ENCODE results near the gene YWHAH. TPM values are rescaled to one million over a fixed set of nuclear protein-coding genes. Genes with fewer than 3 reads are reported as not detected.

Gene YWHAH
- total RNA-seq, 2 experiments from 2014 or later: 173 to 177 TPM

DNA sequence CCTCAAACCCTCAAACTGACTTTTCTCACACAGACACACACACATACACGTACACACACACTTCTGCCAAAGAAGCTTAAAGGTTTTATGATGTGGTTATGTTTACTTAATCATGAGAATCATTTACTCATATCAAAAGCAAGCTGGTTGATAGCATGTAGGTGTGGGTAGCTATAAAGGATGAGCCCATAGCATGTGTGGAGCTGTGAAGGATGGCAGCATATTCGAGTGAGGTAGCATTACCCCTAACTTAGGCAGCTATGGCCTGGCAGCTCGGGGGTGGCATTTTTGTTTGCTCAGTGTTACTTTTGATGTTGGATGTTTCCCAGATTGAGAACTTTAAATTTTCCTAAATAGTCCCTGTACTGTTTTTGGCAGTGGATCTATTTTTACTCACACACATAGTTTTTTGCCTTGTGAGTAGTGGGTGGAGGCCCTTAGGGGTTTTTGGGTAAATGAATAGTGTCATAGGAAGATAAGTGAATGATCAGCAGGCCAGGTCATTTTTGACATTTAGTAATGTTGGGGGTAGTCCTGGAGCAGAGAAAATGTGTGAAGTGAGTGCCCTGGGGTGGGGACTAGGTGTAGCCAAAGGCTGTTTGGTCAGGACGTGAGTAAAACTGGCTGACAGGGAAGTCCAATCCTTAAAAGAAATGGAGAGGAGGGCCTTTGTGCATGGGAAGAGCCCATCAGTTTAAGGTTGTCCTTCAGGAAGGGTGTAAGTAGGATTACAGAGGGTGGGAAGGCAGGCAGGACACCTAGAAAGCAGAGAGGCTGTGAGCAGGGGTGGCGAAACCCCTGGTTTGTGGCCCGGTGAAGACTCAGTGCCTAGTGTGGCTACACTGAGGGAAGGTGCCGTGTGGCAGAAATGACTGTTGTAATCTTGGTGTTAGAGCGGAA is 7.1 kb downstream of the YWHAH start:
- Mint-ChIP-seq H3K27ac (peak overlapping the region; percentile 63), H3K27me3 (no peaks in the 10 kb centered on the region), H3K4me1 (peaks cover 68% of the 10 kb centered on the region), H3K4me3 (no peak overlapping the region), H3K36me3 (peaks cover 56% of the 10 kb centered on the region), H3K9me3 (no peaks in the 10 kb centered on the region)
- no peak for DNase-seq

DNA sequence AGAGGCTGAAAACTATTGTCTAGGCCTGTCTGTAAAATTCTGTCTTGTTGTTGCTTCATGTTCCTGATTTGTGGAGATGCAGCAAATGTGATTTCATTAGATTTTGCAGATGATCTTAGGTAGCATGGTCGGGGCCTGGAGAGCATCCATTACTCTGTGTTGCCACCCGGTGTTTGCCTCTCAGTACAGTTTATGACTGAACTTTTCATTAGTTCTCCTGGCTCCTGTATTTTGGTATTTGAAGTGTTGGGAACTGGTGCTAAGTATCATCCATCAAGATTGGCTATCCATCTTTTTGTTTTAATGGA is 7.7 kb downstream of the YWHAH start:
- no peak overlapping the region for H3K4me3 Mint-ChIP-seq
- H3K9me3 Mint-ChIP-seq: no peaks in the 10 kb centered on the region
- no peak for DNase-seq
- H3K27me3 Mint-ChIP-seq: no peaks in the 10 kb centered on the region
- H3K36me3 Mint-ChIP-seq: peaks cover 61% of the 10 kb centered on the region
- peaks cover 70% of the 10 kb centered on the region for H3K4me1 Mint-ChIP-seq
- H3K27ac Mint-ChIP-seq: peak overlapping the region; percentile 63

DNA sequence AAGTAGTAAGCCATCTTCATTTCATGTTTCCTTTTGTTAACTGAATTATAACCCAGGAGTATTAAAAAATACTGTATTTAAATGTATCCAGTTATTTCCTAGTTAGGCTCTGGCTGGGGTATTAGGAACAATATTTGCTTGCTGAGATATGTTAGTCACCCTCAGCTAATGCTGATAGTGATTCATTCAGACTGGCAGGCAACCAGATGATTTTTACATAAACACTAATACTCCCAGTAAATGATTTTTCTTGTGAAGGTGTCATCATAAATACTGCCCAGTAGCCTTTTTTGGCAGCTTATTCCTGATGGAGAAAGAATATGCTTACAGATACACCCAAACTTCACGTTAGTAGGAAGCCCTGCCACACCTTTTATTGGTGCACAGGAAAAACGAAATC is 8.1 kb downstream of the YWHAH start:
- Mint-ChIP-seq H3K36me3 (peaks cover 62% of the 10 kb centered on the region), H3K4me3 (no peak overlapping the region), H3K27me3 (no peaks in the 10 kb centered on the region), H3K9me3 (no peaks in the 10 kb centered on the region), H3K27ac (no peak overlapping the region), H3K4me1 (peaks cover 66% of the 10 kb centered on the region)
- DNase-seq: no peak

DNA sequence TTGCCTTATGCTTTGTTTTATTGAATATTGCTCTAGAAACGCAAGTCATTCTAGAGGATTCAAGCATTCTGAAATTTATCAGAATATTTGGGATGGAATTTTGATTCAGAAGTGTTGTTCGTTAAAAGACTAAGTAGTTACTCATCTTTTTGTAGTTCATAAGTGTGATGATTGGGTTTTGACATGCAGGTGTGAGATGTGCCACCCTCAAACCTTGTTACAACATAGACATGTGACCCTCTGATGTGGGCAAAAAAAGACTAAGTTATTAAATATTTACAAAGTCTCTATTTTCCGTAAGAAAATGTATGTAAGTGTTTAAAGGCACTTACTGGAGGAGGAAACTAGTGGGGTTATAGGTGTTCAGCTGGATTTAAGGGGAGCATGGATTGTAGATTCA is 8.9 kb downstream of the YWHAH start:
- Mint-ChIP-seq H3K4me3 (no peak overlapping the region), H3K27ac (no peak overlapping the region), H3K36me3 (peaks cover 61% of the 10 kb centered on the region), H3K9me3 (no peaks in the 10 kb centered on the region), H3K27me3 (no peaks in the 10 kb centered on the region), H3K4me1 (peaks cover 62% of the 10 kb centered on the region)
- DNase-seq: no peak

DNA sequence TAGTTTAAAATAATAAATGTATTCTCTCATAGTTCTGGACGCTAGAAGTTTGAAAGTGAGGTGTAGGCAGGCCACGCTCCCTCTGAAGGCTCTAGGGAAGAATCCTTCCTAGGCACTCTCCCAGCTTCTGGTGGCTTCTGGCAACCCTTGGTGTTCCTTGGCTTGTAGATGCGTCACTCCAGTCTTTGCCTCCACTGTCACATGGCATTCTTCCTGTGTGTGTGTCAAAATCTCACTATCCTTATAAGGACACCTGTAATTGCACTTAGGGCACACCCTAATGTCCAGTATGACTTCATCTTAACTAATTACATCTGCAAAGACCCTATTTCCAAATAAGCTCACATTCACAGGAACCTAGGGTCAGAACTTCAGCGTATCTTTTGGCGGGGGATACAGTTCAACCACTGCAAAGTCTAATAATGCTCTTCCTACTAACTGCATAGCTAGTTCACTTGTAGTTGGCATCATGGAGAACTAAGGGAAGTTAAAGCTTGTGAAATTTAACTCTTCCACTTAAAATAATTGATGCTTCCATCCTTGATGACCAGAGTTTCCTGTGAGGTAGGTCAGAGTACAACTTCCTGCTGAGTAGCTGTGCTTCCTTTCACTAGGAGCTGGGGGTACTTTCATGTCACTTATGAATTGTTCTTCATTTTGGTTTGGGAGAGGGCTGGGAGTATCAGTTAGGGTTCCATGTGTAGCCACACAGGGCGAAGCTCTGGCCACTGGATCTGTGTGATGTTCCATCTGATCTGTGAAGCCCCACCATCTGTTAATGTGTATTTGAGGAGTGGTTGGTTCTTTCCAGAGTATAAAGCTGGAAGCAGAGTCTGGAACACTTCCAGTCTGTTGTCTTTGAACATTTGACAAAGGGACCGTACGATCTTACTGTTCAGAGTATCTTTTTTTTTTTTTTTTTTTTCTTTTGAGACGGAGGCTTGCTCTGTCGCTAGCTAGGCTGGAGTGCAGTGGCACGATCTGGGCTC is 10.5 kb downstream of the YWHAH start:
- peaks cover 65% of the 10 kb centered on the region for H3K36me3 Mint-ChIP-seq
- peaks cover 63% of the 10 kb centered on the region for H3K4me1 Mint-ChIP-seq
- H3K27me3 Mint-ChIP-seq: no peaks in the 10 kb centered on the region
- H3K4me3 Mint-ChIP-seq: no peak overlapping the region
- no peak for DNase-seq
- no peaks in the 10 kb centered on the region for H3K9me3 Mint-ChIP-seq
- peak overlapping the region; percentile 21 for H3K27ac Mint-ChIP-seq

DNA sequence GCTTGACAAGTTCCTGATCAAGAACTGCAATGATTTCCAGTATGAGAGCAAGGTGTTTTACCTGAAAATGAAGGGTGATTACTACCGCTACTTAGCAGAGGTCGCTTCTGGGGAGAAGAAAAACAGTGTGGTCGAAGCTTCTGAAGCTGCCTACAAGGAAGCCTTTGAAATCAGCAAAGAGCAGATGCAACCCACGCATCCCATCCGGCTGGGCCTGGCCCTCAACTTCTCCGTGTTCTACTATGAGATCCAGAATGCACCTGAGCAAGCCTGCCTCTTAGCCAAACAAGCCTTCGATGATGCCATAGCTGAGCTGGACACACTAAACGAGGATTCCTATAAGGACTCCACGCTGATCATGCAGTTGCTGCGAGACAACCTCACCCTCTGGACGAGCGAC is 12.0 kb downstream of the YWHAH start:
- H3K27ac Mint-ChIP-seq: peak overlapping the region; percentile 27
- H3K27me3 Mint-ChIP-seq: no peaks in the 10 kb centered on the region
- H3K4me1 Mint-ChIP-seq: peaks cover 51% of the 10 kb centered on the region
- no peak for DNase-seq
- H3K9me3 Mint-ChIP-seq: no peaks in the 10 kb centered on the region
- no peak overlapping the region for H3K4me3 Mint-ChIP-seq
- H3K36me3 Mint-ChIP-seq: peaks cover 59% of the 10 kb centered on the region

DNA sequence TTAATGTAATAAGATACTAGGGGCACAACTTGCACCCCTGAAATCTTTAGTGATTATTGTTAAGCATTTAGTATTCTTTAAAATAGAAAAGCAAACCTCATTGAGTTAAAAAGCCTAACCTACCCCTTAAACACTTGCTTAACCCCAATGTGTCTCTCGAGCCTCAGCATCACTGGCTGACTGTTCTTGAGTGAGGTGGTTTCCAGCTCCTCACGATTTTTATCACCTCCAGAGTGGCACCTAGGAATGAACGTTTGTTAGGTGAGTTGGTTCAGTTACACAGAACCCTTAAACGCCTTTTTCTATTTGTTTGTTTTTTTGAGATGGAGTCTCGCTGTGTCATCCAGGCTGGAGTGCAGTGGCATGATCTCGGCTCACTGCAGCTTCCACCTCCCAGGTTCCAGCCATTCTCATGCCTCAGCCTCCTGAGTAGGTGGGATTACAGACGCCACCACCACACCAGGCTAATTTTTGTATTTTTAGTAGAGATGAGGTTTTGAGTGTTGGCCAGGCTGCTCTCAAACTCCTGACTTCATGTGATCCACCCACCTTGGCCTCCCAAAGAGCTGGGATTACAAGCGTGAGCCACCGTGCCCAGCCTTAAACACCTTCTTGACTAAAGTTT is 13.7 kb downstream of the YWHAH start:
- Mint-ChIP-seq H3K27me3 (no peaks in the 10 kb centered on the region), H3K27ac (peak overlapping the region; percentile 62), H3K4me1 (peaks cover 38% of the 10 kb centered on the region), H3K4me3 (no peak overlapping the region), H3K9me3 (no peaks in the 10 kb centered on the region), H3K36me3 (peaks cover 47% of the 10 kb centered on the region)
- no peak for DNase-seq

DNA sequence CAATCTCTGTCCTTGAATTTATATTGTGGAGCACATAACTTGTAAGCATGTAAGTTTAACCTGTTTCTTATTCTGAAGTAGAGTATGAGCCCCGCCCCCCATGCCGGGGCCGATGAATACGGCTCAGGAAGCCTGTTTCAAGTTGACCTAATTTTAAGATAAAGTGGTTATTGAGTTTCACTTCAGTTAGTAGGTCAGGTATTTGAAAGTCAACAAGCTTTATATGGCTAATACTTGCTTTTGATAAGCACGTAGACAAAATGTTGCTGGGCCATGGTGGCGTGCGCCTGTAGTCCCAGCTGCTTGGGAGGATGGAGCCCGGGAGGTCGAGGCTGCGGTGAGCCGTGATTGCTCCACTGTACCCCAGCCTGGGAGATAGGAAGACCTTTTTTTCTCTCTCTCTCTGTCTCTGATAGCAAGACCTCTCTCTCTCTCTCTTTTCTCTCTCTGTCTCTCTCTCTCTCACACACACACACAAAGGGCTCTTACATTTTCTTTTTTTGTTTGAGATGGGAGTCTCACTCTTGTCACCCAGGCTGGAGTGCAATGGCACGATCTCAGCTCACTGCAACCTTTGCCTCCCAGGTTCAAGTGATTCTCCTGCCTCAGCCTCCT is 14.4 kb downstream of the YWHAH start:
- H3K4me1 Mint-ChIP-seq: peaks cover 31% of the 10 kb centered on the region
- H3K27ac Mint-ChIP-seq: no peak overlapping the region
- no peaks in the 10 kb centered on the region for H3K27me3 Mint-ChIP-seq
- H3K36me3 Mint-ChIP-seq: peaks cover 40% of the 10 kb centered on the region
- no peaks in the 10 kb centered on the region for H3K9me3 Mint-ChIP-seq
- no peak overlapping the region for H3K4me3 Mint-ChIP-seq
- DNase-seq: no peak

DNA sequence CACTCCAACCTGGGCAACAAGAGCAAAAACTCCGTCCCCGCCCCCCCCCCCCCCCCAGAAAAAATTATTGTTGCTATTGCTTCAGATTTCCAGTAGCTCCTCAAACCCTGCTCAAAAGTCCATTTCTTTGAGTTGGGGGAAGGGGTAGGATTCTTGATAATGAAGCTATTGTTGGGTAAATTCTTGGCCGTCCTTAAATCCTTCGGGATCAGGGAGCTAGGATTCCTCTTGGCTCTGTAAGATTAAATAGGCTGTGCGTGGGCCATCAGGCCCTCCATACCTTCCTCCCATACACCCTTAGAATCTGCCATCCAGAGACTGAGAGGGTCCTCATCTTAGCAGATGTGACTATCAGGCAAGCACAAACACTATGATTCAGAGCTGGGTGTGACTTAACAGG is 16.4 kb downstream of the YWHAH start:
- Mint-ChIP-seq H3K4me1 (peaks cover 15% of the 10 kb centered on the region), H3K4me3 (no peak overlapping the region), H3K27me3 (no peaks in the 10 kb centered on the region), H3K36me3 (peaks cover 26% of the 10 kb centered on the region), H3K27ac (no peak overlapping the region), H3K9me3 (no peaks in the 10 kb centered on the region)
- no peak for DNase-seq

DNA sequence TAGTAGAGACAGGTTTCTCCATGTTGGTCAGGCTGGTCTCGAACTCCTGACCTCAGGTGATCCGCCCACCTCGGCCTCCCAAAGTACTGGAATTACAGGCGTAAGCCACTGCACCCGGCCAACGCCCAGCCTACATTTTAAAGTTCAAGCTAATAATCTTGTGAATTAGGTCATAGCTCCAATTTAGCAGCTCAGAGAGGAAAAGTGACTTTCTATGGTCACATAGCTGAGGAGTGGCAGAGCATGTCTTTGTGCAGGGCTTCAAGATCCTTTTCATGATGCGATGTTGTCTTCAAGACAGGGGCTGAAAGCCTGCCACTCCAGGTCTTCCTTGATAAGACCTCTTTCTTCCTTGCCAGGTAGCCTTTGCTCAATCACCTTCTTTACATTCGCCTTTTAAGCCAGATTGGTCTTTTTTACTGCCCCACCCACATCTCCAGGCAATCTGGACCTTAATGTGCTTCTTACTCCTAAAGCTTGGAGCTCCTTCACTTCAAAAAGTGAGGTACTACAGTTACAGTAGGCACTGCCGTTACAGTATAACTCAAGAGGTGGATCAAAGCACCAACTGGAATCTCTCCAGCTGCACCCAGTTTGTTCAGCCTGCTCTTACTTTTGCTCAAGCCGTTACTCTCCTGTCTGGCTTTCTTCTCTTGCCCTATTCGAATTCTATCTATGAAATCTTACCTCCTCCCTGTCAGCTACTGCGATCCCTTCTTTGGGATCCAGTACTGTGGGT is 18.2 kb downstream of the YWHAH start:
- H3K4me1 Mint-ChIP-seq: peaks cover 5% of the 10 kb centered on the region
- H3K27me3 Mint-ChIP-seq: no peaks in the 10 kb centered on the region
- DNase-seq: no peak
- H3K36me3 Mint-ChIP-seq: peaks cover 12% of the 10 kb centered on the region
- no peak overlapping the region for H3K4me3 Mint-ChIP-seq
- no peaks in the 10 kb centered on the region for H3K9me3 Mint-ChIP-seq
- no peak overlapping the region for H3K27ac Mint-ChIP-seq

DNA sequence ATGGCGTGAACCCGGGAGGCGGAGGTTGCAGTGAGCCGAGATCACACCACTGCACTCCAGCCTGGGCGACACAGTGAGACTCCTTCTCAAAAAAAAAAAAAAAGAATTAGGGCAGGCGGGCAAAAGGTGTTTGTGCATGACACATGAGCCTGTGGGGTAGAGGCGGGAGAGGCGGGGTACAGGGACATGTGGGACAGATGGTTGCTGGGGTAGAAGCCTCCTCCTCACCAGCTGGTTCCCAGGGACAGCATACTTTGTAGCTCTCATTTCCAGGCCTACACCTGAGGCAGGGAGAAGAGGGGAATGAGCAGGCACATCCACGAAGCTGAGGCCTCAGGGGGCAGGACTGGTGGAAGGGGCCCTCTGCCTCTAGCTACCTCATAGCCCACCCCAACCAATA is 23.7 kb downstream of the YWHAH start:
- H3K4me1 Mint-ChIP-seq: peaks cover 11% of the 10 kb centered on the region

DNA sequence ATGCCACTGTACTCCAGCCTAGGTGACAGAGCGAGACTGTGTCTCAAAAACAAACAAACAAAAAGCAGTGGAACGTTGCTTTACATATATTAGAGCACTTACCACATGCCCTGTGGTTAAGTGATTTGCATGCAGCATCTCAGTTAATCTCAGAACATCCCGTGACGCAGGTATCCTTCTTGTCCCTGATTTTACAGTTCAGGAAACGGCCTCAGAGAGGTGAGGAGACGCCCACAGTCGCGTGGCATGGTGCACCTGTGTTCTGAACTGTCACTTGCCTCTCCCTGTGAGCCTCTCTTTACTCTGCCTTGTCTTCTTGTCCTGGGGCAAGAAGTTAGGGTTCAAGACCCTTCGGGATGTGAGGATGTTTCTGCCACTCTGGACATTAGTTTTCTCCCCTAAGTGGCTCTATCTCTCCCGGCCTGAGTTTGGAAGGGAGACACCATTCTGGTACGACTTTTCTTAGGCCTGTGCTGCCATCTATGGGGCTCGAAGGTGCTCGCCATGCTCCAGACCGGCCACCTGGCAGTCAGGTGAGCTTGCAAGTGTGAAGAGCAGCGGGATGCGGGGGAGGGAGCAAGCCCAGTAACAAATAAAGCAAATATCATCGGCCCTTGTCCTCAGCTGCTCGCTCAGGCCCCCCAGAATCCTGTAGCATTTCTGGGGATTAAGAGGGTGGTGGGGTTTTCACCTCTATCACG is 25.6 kb downstream of the YWHAH start:
- Mint-ChIP-seq H3K27me3 (no peaks in the 10 kb centered on the region), H3K4me3 (peak overlapping the region; percentile 72), H3K36me3 (no peaks in the 10 kb centered on the region), H3K27ac (no peak overlapping the region), H3K9me3 (no peaks in the 10 kb centered on the region), H3K4me1 (peaks cover 11% of the 10 kb centered on the region)
- peak; percentile 69 for DNase-seq

More for the DNA sequence above, 23.7 kb downstream of the YWHAH start:
- no peak overlapping the region for H3K27ac Mint-ChIP-seq
- no peak overlapping the region for H3K4me3 Mint-ChIP-seq
- H3K36me3 Mint-ChIP-seq: no peaks in the 10 kb centered on the region
- no peaks in the 10 kb centered on the region for H3K9me3 Mint-ChIP-seq
- DNase-seq: no peak
- H3K27me3 Mint-ChIP-seq: no peaks in the 10 kb centered on the region

DNA sequence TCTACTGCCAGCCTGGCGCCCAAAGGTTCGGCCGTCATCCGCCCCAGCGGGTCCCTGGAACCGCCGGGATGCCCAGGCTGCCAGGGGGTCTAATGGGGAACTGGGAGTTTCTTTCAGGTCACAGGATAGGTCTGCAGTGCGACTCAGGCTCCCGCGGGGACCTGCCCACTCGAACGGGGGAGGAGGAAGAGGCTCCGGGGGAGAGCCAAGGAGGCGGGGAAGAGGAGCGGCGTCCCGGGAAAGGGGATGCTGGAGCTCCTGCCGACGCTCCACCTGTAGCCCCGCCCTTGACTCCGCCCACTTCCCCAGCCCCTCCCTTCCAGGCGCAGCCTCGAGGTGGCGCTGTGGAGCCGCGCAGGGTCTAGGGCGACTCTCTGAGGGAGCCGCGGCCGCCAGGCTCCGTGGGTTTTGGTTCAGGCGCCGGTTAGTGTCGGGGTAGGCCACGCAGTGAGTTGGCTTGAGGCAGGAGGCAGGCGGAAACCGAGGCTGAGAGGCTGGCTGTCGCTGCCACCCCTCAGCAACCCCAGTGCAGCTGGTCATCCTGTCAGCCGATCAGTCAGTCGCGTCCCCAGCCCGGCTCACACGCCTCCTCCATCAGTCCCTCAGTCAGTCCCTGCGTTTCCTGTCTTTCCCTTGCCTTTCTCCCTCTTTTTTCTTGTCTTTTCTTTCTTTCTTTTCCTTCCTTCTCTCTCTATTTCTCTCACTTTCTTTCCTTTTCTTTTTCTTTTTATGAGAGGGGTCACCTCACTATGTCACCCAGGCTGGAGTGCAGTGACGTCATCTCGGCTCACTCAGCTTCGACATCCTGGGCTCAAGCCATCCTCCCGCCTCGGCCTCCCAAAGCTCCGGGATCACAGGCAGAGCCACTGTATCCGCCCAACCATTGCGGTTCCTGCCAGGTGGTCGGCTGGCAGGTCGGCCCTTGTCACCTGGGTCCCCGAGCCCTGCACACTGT is 26.4 kb downstream of the YWHAH start:
- DNase-seq: peak; percentile 85
- no peak overlapping the region for H3K27ac Mint-ChIP-seq
- no peaks in the 10 kb centered on the region for H3K9me3 Mint-ChIP-seq
- H3K27me3 Mint-ChIP-seq: no peaks in the 10 kb centered on the region
- H3K36me3 Mint-ChIP-seq: no peaks in the 10 kb centered on the region
- H3K4me1 Mint-ChIP-seq: peaks cover 11% of the 10 kb centered on the region
- H3K4me3 Mint-ChIP-seq: peak overlapping the region; percentile 72
